AML-193 (cell line): Measurements from ENCODE around the gene CPVL.

ENCODE experiments used
- DNase-seq, 2 experiments: peaks; one replicate each; lab custom pipeline; 2025; lab: John Stamatoyannopoulos, UW

The CPVL gene

DNA sequence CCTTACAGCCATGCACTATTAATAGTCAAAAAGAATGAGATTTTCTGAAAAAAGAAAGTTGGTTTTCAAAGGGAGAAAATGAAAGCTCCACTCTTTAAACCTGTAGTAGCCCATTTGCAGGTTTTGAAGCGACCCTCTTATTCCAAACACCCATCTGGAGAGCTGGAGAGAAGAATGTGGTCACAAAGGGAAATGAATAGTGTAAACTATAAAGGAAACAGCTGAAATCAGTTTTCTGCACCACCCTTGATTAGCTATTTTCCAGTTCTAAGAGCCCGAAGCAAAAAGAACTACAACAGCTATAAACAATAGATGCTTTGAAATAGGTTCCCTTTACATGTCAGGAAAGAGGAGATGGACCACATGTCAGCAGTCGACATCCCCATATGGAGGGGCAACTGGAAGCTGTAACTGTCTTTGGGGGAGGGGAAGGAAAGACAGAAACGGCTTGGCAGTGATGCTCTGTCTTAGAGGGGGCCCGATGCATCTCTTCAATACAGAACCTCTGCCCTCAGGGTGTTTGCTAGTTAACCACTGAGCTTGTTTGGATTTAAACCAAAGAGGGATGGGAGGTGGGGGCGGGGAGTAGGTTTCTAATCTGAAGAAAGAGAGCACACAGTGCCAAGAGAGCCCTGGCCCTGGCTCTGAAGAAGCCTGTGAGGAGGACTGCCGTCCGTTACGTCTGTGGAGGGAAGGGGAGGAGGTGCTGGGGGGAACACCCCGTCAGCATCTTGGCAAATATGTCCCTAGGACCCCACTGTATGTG, 55.3 kb downstream of the CPVL start:
- no peak for DNase-seq

DNA sequence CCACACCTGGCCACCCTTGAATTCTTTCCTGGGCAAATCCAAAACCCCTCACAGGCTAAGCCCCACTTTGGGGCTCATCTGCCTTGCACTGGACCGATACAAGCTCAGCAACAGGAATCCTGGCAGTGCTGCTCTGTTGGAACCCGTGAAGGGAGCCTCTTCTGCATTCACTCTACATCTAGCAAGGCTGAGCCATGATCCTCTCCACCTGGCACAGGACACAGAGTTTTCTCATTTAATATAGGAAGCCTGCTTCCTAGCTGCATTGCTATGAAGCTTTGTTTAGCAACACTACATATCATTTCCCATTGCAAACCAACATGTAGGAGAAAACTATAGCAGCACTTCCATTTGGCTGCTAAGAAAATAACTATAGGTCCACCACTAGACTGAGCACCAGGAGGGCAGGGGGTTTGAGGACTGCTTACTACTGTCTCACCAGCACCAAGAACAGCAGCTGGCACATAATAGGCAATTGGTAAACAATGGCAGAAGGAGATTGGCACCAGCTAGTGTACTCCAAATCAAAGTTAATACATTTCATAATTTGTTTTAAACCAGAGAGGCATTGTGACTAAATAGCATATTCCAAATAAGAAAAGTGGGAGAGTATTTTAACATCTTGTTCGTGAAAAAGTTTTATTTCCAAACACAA, 56.1 kb downstream of the CPVL start:
- no peak for DNase-seq

DNA sequence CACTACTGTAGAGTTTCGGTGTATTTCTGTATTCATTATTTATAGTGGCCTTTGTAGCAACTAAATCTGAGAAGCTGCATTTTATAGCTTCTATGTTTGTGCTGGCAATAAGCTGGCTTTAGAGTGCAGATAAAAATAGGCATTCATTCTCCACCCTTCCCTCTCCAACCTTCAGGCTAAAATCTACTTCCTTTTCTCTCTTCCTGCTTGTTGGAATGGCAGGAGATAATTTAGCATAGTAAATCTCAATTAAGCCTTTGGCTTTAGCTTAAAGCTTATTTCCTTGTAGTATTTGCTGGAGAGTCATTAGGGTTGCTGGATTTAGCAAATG, 58.5 kb downstream of the CPVL start:
- DNase-seq, result no peak

DNA sequence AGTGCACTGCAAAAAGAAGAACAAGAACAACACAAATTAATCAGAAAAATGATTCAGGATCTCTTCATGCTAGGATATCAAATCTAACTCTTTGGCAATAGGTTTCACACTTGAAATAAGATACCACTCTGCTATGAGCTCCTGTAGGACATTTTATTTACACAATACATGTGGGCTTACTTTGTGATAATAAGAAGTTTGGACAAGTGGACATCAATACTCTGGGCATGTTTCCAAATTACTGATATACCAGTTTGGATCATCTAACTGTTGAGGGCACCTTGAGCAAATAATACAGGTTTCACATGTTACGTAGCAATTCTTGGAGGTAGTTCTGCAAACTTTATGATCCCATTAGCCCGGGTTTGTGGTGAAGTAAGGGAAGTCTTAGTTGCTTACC, 59.8 kb downstream of the CPVL start:
- no peak for DNase-seq

DNA sequence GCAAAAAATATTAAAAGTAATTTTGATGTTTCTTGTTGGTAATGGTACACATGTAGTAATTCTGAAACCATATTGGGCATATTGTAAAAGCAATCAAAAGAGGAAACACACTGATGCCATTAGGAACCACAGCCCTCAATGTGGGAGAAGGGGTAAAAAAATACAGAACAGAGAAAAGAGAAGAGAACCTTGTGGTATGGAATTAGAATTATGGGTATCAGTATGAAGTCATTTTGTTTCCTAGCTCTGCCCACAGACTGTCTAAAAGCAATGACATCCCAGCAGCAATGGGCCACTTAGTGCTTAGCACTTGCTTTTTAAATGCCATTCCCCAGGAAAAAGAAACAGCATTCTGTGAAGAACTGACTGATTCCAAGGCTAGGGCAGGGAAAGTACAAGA, 61.5 kb downstream of the CPVL start:
- DNase-seq, result peak; percentile 24 to 28

DNA sequence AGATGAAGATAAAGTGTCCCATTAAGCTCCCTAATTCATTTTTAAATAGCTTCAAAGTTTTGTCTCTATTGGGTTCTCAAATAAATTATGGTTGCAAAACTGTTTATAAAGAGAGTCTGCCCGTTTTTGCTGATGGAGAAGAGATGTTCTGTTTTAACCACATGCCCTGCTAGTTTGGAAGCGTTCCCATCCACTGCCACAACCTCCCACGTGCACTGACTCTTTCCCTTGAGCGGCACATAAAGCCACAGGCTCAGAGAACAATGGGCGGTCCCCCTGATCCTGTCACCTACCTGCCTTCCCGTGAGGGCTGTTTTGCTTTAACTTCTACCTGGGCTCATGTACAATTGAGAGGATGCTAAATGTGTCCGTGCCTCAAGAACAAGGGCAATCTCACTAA, 65.5 kb downstream of the CPVL start:
- no peak for DNase-seq

DNA sequence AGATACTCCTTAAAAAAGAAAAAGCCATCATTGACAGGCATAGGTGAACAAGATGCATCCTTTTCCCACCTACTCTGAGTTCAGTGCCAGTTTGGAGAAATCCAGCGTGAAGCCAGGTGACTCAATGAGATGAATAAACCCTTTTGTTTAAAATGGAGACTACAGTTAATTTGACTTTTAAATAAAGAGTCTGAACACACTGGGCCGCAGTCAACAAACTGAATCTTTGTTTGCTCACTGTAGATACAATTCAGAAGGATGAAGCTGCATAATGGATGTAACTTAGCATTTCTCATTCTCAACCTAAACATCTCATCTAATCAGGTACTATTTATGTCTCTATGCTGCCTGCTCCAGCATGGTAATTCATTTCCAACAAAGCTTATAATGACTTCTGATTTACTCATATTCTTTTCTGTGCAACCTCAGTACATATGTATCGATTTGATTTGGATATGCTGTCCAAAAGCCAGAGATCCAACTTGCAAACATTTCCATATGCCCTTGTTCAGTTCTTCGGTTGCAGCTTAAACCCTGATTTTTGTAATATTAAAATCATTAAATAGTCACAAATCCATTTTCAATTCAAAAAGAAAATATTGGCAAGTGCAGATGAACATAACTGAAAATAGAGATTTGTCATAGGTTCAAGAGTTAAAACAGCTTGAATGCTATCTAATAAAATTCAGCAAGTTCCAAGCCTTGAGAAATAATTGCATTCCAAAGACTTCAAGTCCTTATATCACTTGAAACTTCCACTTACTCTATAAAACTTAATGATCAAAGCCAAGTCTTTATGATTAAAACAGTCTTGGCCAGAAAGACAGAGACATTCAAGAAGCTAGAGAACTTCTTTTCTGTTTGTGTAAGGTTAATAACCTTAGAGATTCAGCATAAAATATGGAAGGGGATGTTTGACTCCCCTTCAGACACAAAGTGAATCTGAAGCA, 67.8 kb downstream of the CPVL start:
- no peak for DNase-seq

DNA sequence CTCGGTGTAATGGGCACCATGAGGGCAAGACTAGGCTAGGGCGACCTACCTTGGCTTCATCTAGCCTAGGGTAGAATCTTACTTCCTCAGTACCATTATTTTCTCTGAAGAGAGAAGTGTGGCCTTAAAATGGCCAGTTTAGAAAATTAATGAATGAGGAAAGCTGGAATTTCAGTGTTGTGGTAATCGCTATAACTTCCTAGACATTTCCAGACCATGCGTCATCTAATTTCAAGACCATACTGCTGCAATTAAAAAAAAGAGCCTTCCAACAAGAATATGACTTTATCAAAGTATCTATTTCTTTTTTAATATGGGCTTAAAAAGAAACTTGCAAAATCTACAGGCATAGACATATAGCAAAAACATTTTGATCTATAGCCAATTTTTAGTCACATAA, 68.5 kb downstream of the CPVL start:
- no peak for DNase-seq

DNA sequence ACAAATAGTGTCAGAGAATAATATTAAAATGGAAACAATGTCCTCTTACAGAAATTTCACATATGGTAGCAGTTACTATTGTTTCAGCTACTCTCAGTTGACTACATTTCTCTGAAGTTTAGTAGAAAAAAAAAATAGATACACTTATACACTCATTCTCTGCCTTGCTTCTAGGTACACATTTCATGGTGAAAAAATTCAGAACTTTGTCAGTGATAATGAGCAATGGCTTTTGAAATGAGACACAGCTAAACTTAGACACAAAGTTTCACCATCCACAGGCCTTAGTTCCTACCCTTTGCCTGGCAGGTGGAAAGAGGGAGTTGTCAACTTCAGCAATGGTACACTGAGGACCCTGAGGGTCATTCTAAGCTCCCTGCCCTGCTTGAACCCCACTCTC, 69.2 kb downstream of the CPVL start:
- DNase-seq, result no peak

DNA sequence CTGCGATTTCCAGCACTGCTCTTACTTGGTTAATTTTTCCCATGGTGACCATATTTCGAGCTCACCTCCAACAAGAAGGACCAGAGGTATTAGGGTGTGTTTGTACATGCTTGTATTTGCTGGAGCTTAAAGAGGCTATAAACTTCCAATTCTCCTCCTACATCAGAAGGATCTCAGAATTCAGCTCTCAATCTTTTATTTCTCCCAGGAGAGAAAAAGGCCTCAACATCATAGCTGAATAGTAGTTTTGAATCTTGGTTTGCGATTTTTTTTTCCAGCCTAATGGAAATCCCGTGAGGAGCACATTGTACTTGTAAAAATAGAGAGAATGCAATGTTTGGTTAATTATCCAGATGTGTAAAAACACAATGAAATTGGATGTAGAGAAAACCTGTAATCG, 69.7 kb downstream of the CPVL start:
- DNase-seq, result no peak

DNA sequence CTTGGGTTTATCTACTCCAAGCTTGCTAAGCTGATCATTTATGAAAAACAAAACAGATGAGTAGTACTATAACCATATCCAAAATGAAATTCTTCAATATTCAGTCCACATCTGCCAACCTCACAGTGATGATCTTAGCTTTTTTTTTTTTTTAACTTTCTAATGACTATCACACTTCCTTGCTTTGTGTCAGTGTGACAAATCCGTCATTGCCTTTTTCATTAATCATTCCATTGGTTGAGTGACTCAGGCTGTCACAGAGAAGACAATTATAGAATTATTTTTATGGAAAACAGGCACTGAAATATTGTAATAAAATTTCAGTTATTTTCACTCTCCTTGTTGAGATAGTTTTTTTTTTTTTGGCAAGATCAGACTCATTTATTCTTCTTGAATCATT, 70.7 kb downstream of the CPVL start:
- no peak for DNase-seq

DNA sequence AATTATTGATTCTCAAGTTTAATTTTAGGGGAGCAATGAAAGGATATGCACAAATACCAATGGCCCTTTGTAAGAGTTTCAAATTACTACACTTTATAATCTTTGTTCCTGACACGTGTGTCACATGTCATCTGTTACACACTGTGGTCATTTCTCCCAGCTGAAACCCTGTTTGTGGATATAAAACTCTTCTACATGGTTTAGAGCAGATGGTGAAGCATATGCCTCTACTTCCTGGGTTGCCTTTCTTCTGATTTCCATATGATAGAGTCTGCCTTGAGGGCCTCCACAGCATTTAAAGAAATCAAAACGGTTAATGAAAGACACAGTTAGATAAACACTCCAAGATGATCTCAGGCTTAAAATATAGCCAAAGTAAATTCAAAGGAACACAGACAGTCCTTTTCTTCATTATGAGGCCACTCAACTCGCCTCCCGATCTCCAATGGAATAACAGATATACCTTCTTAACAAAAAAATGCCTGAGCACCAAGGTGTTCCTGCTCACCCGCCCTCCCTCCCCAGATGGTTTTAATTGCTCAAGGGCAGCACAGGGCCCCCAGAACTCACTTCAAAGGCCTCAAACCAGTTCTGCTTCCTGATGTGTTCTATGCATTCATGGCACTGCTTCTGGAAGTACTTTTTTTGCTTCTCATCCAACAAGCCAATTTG, 75.0 kb downstream of the CPVL start:
- no peak for DNase-seq

DNA sequence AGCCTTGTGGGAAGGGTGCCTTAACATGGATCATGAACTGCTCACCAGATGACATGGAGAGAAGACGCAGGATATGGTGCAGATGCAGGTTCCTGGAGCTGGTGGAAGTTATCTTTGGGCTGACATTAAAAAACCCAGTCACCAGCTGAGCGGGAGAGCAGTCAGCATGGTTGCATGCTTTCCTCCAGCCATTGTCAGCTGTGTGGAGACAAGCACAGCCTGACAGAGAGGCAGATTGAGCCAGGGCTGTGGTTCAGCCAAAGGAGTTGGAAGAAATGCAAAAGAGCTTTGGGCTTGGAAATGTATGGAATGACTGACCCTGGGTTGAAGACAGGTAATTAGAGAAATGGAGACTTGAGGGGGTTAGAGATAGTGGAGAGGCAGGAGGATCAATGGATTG, 79.7 kb downstream of the CPVL start:
- no peak for DNase-seq

DNA sequence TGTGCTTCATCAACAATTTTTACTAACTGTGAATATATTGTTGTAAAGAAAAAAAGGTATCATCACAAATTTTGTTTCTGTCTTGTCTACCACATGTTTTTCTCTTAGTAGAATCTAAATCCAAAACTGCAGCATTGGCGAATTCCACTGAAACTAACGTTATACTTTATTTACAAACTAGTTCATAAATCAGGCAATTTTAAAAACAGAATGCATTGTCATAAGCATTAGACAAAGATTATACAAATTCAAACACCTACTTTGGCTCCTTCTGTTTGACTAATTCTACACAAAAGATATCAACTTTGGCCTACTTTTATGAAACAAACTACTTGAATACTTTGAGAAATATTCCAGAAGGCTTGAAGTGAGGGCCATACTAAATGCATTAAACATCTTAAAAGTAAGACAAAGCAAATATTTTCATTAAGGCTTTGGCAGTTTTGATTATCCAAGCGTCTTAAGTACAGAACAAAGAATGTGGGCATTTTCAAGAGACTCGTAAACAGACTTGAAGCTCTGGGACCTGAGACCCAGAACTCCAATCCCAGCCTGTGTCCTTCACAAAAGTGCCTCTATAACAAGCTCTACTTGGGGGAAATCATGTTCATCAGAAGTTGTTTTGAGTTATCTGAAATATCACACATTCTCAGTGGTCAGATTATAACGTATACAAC, 81.0 kb downstream of the CPVL start:
- DNase-seq, result no peak

DNA sequence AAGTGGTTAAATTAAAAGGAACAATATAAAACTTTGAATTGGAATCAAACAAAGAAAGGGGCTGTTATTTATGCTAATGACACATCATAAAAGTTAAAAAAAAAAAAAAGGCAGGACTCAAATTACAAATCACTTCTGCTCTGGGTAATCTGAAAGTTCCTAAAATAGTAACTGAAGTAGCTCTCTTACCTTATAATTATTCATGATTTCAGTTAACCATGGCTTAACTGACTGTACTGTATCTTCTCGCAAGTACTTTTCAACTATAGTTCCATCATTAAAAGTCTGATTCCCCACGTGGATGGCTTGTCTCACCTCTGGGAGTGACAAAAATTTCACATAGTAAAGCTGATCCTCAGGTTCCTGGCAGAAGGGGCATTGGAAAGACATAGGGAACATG, 82.5 kb downstream of the CPVL start:
- no peak for DNase-seq

DNA sequence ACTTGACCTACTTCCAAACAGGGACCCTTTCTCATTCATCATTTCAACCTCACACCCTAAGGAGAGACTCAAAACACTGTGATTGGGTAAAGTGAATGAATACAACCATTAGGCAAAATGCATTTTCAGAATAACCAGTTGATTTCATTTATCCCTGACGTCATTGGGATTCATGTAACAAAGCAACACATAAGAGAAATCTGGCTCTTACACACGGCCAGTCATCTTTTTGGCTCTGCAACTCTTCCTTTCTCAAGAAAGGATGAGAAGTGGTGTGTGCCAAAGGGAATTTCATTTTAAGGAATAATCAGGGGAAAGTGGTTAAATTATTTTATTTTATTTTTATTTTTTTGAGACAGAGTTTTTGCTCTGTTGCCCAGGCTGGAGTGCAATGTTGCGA, 83.1 kb downstream of the CPVL start:
- DNase-seq, result no peak

DNA sequence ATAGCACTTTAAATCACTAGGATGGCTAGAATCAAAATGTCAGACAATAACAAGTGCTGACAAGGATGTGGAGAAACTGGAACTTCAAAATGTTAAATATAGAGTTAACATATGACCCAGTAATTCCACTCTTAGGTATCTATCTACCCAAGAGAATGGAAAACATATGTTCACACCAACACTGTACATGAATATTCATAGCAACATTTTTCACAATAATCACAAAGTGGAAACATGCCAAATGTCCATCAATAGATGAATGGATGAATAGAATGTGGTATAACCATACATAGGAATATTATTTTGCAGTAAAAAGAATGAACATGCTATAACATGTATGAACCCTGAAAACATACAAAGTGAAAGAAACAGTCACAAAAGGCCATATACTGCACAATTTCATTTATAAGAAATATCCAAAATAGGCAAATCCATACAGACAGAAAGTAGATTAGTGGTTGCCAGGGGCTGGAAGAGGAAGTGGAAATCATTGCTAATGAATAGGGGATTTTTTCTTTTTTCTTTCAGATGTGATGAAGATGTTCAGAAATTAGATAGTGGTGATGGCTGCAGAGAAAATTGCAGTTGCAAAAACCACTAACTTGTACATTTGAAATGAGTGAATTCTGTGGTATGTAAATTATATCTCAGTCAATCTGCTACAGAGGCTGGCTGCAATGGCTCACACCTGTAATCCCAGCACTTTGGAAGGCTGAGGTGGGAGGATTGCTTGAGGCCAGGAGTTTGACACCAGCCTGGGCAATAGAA, 93.0 kb downstream of the CPVL start:
- DNase-seq, result no peak

DNA sequence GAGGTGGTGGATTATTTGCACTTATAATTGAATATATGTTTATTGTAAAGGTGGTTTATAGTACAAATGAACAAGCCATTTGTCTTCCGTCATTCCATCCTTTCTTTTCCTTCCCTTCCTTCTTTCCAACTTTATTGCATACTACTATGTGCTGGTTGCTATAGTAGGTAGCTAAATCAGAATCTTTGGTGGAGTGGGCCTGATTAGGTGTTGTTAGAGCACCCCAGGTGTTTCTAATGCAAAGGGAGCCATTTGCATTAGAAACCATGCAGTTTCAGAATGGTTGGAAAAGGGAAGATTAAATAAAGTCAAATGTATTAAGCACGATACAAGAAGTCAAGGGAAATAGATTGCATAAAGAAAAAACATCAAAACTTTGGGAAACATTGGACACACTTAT, 99.4 kb downstream of the CPVL start:
- DNase-seq, result no peak

DNA sequence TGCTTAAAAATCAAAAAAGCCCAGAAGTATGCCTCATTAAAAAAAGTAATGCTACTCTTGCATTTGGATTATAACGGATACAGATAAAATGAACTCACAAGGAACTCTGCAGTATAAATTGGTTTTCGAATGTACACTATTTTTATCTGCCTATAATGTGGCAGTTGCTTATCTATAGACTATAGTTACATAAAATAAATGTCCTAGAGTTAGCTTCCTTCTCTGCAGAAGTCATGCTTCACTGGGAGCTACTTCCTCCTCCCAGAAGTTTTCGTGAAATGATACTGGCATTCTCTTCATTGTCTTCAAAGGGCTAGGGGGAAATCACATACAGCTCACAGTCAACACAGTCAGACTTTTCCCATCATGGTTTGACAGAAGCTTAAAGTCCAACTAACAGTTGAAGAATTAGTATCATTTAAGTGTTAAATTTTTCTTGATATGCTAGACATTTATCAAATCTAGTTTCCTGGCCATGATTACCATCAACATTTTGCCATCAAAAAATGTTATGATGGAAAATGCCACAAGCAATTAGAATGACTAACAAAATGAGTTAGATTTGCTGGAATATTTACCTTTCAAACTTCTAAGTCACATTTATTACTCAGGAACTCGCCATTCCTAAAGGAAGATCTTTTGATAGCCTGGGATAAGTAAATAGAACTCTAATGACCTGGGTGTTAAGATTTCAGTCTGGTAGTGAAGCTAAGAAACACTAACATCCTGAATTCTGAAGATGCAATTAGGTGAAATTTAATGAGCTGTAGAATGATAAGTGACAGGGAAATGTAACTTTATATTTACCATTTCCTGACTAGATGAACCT, 100.9 kb downstream of the CPVL start:
- no peak for DNase-seq

DNA sequence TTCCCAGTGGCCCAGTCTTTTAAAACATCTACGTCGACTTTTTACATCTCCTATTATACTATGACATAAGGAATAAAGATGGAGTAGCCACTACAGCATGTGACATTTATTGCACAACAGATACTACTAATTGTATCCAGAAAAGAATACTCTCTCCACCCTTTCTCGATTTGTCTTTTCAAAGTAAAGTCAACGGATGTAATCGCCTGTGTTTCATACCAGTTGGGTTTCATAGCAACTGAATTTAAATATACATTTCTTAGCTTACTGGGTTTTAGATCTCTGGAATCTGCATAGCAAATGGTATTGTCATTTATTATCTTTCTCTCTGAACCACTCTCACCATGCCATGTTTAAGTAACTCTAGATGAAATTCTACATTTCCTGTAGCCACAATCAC, 101.8 kb downstream of the CPVL start:
- no peak for DNase-seq
